ENCODE measurements around the gene BICRAL.

GRCh38 chr6:42769836-42770235 lies 12.0 kb upstream of the BICRAL start:
- TF ChIP-seq CTCF (IDR thresholded peaks at IDR 0.05) (no peak), POLR2A (IDR thresholded peaks at IDR 0.05) (no peak)
